IPS-18c (cell line): ENCODE data around the gene GLT1D1.
A peak's percentile ranks its signal among the peaks of the same experiment; 100 is the strongest.
"Not testable (repeated sequence)": the region's sequence is repeated elsewhere in the genome, so short reads cannot be mapped to it uniquely, and the experiment has no call there.

Experiments used
- H3K4me3 ChIP-seq: 2 replicates; pipeline ENCODE4 v1.7.0; 2013; ENCODE audit warnings: low read depth, mild to moderate bottlenecking, low read length, moderate library complexity; ENCODE audit not compliant: insufficient read depth
- H3K9me3 ChIP-seq: one replicate; pipeline ENCODE4 v1.6.1; 2013; ENCODE audit warnings: mild to moderate bottlenecking, low read length, moderate library complexity; ENCODE audit not compliant: control insufficient read depth, insufficient read depth

Gene GLT1D1

GRCh38 chr12:128852885-128853599 is at the start of gene GLT1D1:
Gene GLT1D1, plus strand, starts transcription at chr12:128853478. Its CDS starts 104 bp downstream, at chr12:128853582.
- Histone ChIP-seq H3K4me3 (peak within 1 kb of the TSS; percentile 73), H3K9me3 (peaks cover under 1% of the 10 kb centered on the region)

DNA sequence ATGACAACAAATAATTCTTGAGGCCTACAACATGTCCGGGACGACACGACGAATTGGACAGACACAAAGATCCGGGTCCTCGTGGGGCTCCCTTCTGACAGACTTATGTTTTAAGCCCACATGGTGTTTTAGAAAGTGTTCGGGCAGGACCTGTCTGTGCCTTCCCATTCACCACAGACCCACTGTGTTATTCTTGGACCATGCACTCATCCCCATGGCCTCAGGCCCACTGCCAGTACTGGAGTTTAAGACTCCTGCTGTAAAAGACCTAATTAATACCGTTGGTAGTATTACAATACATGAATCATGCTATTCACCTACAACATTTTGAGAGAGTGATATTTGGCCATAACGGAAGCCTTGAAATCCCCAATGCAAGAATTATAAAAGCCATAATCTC is 49.5 kb upstream of the GLT1D1 start:
- no peaks in the 10 kb centered on the region for H3K9me3 ChIP-seq
- H3K4me3 ChIP-seq: no peak overlapping the region

- no peaks in the 10 kb centered on the region for H3K9me3 ChIP-seq
- H3K4me3 ChIP-seq: no peak overlapping the region
Observed at GRCh38 chr12:128804762-128805161, 48.5 kb upstream of the GLT1D1 start.

GRCh38 chr12:128805406-128805805 is 47.9 kb upstream of the GLT1D1 start:
- H3K9me3 ChIP-seq, H3K4me3 ChIP-seq: not testable (repeated sequence)

DNA sequence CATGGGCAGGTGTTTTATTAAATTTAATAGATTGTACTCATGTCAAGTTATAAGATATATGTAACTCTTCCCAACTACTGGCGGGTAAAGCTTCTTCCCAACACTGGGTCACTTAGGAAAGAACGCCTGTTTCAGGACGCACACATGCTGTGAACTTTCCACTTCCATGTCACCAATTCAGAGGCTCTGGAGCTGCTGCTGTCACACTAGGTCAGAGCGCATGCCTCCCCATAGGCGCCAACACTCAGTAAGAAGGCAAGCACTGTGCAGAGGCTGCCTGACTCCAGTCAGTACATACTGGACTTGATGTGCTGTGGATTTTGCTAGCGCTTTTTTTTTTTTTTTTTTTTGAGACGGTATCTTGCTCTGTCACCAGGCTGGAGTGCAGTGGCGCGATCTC is 46.7 kb upstream of the GLT1D1 start:
- Histone ChIP-seq H3K9me3 (no peaks in the 10 kb centered on the region), H3K4me3 (no peak overlapping the region)

- Histone ChIP-seq H3K4me3 (no peak overlapping the region), H3K9me3 (no peaks in the 10 kb centered on the region)
Observed at GRCh38 chr12:128807161-128807724, 46.0 kb upstream of the GLT1D1 start.

GRCh38 chr12:128808651-128809050 is 44.6 kb upstream of the GLT1D1 start:
- Histone ChIP-seq H3K4me3 (no peak overlapping the region), H3K9me3 (no peaks in the 10 kb centered on the region)

DNA sequence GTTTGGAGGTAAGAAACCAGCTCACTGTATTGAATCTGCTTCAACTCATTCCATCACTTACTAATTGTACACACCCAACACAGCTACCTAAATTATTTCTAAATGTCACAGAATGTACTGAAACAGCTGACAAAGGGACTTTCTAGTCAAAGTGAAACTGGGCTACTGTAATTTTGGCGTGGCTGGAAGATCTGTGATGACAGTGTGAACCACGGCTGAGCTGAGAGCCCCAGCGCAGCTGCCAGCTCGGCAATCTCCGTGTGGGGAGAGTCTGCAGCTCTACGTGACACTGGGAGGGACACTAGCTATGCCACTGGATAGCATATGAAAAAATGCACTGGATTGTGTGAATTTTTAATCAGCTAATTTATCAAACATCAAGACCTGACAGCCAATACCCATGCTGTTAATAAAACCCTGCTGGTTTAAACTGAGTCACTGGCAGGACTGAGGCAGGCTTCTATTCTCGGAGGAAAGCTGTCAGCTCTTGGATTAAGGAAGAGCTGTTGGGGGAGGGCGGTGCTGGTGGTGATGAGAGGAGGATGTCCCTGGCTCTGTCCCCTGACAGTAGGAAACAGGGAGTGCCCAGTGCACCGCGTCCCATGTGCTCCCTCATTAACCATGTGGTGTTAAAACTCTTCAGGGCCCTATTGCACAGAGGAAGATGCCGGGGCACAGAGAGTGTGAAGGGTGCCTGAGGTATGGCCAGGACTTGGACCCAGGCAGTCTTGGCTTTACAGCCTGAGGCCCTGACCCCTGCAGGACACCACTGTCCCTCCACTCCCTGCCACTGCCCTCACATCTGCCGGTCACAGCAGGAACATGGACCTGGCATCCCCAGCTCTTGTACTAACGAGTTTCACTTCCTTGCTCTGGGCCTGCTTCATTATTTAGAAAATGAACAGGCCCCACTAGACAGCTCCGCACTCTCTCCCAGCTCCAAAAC is 42.8 kb upstream of the GLT1D1 start:
- H3K9me3 ChIP-seq: no peaks in the 10 kb centered on the region
- no peak overlapping the region for H3K4me3 ChIP-seq

GRCh38 chr12:128811806-128812205 is 41.5 kb upstream of the GLT1D1 start:
- no peak overlapping the region for H3K4me3 ChIP-seq
- H3K9me3 ChIP-seq: no peaks in the 10 kb centered on the region

DNA sequence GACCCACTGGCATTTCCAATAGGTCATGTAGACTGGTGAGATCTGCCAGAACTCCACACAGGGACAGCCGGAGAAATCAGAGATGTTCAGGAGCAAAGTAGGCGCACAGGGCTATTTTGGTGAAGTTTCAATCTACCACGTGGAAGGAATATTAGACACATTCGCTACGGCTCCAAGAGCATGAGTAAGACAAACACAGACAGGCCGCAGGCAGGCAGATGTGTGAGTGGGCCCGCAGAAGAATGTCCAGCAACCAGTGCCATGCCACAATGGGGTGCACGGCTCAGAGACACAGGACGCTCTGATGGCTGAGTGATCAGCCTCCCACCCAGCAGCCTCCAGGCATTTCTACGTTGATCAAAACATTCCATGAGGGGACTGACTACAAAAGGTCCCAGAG is 39.9 kb upstream of the GLT1D1 start:
- no peaks in the 10 kb centered on the region for H3K9me3 ChIP-seq
- H3K4me3 ChIP-seq: no peak overlapping the region

- no peaks in the 10 kb centered on the region for H3K9me3 ChIP-seq
- no peak overlapping the region for H3K4me3 ChIP-seq
Observed at GRCh38 chr12:128813883-128814282, 39.4 kb upstream of the GLT1D1 start.

DNA sequence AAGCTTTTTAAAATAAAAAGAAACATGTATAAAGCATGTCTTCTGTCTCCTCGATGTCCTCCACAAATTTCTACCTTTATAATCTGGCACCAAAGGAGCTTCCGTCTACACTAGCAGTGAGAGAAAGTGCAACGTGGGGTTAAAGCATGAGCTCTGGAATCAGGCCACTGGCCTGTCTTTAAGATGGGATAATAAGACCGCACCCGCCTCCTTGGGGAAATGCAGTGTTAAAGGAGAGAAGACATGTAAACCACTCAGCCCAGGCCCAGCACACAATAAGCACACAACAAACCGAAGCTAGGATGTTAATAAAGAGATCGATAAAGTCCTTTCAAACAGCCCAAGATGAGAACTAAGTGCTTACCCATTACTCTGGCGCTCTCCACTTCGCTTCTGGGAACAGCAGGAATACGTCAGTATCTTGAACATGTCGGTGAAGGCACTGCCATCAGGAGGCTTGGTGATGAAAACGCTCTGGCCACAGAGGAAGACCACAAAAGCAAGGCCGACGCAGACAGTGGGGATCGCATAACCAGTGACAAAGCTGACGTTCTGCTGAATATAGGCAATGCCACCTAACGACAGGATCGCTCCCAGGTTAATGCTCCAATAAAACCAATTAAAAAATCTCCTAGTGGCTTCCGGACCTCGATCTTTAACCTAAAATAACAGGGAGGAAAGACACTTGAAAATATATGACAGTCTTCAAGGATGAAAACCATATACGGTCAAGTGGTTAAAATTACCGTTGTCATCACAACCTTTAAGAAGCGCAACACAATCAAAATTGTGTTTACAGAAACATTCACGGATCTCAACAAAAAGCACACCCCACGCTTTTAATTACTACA is 38.6 kb upstream of the GLT1D1 start:
- H3K9me3 ChIP-seq: no peaks in the 10 kb centered on the region
- H3K4me3 ChIP-seq: no peak overlapping the region

DNA sequence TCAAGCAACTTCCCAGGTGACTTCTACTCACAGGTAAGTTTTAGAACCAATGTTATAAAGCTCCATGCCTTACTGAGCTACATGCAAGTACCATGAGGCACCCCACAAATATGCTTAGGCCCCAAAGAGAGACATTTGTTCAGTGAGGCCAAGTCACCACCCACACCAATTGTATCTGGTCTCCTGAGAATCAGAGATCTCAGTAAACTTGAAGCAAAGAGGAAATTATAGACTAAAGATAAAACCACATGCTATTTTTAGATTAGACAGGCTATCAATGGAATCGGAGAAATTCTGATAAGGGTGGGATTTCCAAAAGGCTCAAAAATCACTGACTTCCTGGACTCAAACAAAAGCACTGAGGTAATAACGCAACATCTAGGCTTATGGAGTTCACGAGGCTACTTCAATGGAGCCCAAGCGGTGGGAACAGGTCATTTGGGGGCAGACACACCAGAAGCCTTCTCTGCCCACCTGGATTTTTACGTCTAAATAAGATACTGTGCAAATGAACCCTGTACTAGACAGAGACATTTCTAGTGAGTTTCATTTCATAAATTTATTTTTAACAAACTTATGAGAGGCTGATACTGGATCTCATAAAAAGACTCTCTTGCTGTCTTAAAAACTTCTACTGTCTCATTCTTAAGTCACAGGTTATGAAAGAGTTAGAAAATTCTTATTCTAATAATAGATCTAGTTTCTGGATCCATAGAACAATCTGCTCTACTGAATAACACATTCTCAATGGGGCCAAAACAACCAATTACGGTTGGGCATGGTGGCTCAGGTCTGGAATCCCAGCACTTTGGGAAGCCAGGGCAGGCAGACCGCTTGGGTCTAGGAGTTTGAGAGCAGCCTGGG is 37.3 kb upstream of the GLT1D1 start:
- Histone ChIP-seq H3K9me3 (no peaks in the 10 kb centered on the region), H3K4me3 (no peak overlapping the region)

DNA sequence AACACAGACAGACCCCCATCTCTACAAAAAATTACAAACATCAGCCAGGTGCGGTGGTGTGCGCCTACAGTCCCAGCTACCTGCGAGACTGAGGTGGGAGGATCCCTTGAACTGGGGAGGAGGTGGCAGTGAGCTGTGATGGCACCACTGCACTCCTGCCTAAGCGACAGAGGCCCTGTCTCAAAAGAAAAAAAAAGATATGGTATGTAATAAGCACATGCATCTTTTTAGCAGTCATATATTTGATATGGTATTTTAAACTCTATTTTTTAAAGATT is 36.7 kb upstream of the GLT1D1 start:
- no peak overlapping the region for H3K4me3 ChIP-seq

DNA sequence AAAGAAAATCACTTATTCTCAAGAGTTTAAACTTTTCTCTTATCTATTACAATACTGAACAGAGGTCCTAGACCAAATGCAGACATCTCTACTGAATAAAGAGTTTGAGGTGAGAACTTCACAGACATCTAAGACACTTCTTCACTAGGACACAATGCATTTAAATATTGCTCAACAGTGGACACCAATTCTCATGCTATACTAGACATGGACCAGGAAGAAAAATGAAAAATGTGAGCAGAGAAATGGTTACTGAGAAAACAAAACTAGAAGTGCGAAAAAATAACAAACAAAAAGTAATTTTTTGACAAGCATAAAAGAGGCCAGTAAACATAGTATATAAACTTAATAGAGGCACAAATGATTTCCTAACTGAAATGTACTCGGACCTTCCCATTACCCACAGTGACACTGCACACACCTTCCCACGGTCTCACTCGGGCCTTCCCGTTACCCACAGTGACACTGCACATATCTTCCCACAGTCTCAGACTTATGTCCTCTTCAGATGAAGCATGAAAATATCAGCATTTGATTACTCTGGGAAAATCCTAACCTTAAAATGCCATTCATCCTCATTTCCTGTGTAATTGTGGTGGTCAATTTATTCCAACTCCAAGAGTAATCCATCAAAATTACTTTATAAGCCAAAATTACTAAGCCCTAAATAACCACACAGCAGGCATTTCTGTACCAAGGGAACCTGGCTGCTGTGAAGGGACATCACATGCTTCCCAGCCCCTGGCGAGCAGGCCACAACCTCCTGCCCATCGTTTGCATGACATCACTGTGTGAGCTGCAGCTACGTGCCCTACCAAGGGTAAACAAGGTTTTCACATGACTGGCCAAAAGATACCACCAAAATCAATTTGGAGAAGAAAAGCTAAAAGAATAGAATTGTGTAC is 35.9 kb upstream of the GLT1D1 start:
- Histone ChIP-seq H3K4me3 (no peak overlapping the region), H3K9me3 (no peaks in the 10 kb centered on the region)

More for the DNA sequence above, 36.7 kb upstream of the GLT1D1 start:
- H3K9me3 ChIP-seq: no peaks in the 10 kb centered on the region
